ENCODE measurements around the gene MBNL1. TPM values are rescaled to one million over a fixed set of nuclear protein-coding genes. Genes with fewer than 3 reads are reported as not detected.

The MBNL1 gene
- total RNA-seq, 1 donor from 2014 or later = 69.4 TPM

GRCh38 chr3:152309031-152309430 is 40.3 kb downstream of the MBNL1 start:
- H3K36me3 Mint-ChIP-seq = peaks cover 5% of the 10 kb centered on the region
- no peak overlapping the region for H3K27ac Mint-ChIP-seq
- H3K27me3 Mint-ChIP-seq = no peaks in the 10 kb centered on the region
- no peaks in the 10 kb centered on the region for H3K9me3 Mint-ChIP-seq
- no peak overlapping the region for H3K4me3 Mint-ChIP-seq
- no peak for TF ChIP-seq CTCF (conservative IDR thresholded peaks at IDR 0.05)
- no peak for DNase-seq (ENCODE audit: extremely low spot score, unreplicated experiment)
- H3K4me1 Mint-ChIP-seq (ENCODE audit: unreplicated experiment) = peaks cover 21% of the 10 kb centered on the region

DNA sequence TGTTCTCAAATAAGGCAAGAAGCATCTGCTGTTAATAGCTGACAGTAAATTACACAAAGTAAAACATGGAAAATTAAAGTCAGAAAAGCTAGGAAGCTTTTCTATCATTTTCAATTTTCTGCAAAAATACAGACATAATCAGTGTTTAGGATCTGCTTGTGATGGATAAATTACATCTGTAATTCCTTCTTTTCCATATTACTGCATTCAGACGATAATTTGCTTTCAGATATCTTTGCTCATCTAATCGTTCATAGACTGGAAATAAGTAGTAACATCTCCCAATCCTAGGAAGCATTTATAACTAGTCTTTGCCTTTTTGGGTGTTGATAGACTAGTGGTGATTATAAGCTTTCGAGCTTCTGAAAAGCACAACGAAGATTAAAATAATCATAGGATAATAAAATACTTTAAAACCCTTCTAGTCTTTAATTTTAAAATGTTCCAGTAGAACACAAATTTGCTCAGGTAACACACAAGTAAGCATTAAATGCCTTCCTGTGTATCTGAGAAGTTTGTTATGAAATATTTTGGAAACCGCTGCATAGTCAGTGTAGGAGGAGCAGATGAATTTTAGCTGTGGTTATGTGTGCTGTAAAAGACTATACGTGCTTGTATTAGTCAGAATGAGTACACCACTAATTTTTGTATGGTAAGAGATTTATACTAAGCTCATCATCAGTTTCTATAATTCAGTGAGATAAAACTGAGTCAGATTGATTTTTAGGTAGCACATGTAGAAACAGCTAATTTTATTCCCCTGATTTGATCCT is 41.0 kb downstream of the MBNL1 start:
- Mint-ChIP-seq H3K27me3 (no peaks in the 10 kb centered on the region), H3K4me3 (no peak overlapping the region), H3K27ac (no peak overlapping the region), H3K36me3 (peaks cover 8% of the 10 kb centered on the region), H3K9me3 (no peaks in the 10 kb centered on the region), H3K4me1 (ENCODE audit: unreplicated experiment) (peaks cover 17% of the 10 kb centered on the region)
- no peak for TF ChIP-seq CTCF (conservative IDR thresholded peaks at IDR 0.05)
- no peak for DNase-seq (ENCODE audit: extremely low spot score, unreplicated experiment)

DNA sequence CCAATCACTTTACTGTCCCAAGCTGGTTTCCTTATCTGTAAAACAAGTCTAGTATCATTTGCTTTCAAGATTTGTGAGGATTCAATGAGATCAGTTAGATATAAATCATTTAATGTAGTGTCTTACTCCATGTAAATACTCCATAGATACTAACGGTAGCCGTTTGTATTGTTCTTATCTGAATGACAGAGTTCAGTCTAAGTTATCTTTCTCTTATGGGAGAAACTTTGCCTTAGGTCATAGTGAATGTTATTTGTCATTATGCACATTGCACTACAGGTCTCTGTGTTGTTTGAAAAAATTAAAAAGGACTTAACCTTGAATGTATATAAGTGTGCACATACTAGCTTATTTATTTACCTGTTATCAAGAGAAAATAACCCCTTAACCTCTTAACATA is 44.7 kb downstream of the MBNL1 start:
- H3K9me3 Mint-ChIP-seq = no peaks in the 10 kb centered on the region
- H3K4me3 Mint-ChIP-seq = no peak overlapping the region
- H3K27ac Mint-ChIP-seq = no peak overlapping the region
- peaks cover 12% of the 10 kb centered on the region for H3K36me3 Mint-ChIP-seq
- H3K27me3 Mint-ChIP-seq = no peaks in the 10 kb centered on the region
- peaks cover 21% of the 10 kb centered on the region for H3K4me1 Mint-ChIP-seq (ENCODE audit: unreplicated experiment)
- no peak for TF ChIP-seq CTCF (conservative IDR thresholded peaks at IDR 0.05)
- DNase-seq (ENCODE audit: extremely low spot score, unreplicated experiment) = no peak

DNA sequence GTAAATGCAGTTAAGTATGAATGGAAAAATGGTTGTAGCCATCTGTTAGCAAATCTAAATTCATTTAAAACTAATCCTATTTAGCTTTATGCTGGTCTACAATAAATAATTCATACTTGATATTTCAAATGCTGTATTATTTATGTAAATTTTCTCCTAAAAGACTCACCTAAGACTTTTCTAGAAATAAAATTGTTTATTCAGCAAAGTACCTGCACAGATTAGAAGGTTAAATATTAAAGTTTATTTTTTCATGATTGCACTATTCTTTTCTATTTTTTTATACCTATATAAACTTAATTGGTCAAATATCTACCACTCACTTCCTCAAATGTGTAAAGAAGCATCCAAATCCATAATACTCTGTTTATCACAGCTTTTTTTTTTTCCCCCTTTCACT is 45.2 kb downstream of the MBNL1 start:
- Mint-ChIP-seq H3K36me3 (peaks cover 12% of the 10 kb centered on the region), H3K27ac (no peak overlapping the region), H3K4me1 (ENCODE audit: unreplicated experiment) (peaks cover 22% of the 10 kb centered on the region), H3K27me3 (no peaks in the 10 kb centered on the region), H3K4me3 (no peak overlapping the region), H3K9me3 (no peaks in the 10 kb centered on the region)
- TF ChIP-seq CTCF (conservative IDR thresholded peaks at IDR 0.05) = no peak
- DNase-seq (ENCODE audit: extremely low spot score, unreplicated experiment) = no peak

- Mint-ChIP-seq H3K36me3 (peaks cover 12% of the 10 kb centered on the region), H3K4me3 (no peak overlapping the region), H3K27ac (no peak overlapping the region), H3K9me3 (no peaks in the 10 kb centered on the region), H3K27me3 (no peaks in the 10 kb centered on the region), H3K4me1 (ENCODE audit: unreplicated experiment) (peaks cover 28% of the 10 kb centered on the region)
- no peak for TF ChIP-seq CTCF (conservative IDR thresholded peaks at IDR 0.05)
- DNase-seq (ENCODE audit: extremely low spot score, unreplicated experiment) = no peak
Observed at GRCh38 chr3:152314677-152315353, 46.1 kb downstream of the MBNL1 start.

Data from type B pancreatic cell (in vitro differentiated cells).